Measurements from ENCODE around the gene PAFAH1B2. TPM values are rescaled to one million over a fixed set of nuclear protein-coding genes. Genes with fewer than 3 reads are reported as not detected.

The PAFAH1B2 gene
- total RNA-seq, 1 donor: 110 TPM

- H3K4me1 ChIP-seq (ENCODE audit: insufficient read depth, low read length): peaks cover 39% of the 10 kb centered on the region
- H3K4me3 ChIP-seq (ENCODE audit: low read length): peak overlapping the region; percentile 72
- no peaks in the 10 kb centered on the region for H3K27me3 ChIP-seq (ENCODE audit: insufficient read depth, low read length)
- no peaks in the 10 kb centered on the region for H3K9me3 ChIP-seq (ENCODE audit: low read depth, low read length)
These were observed 1.3 kb downstream of the PAFAH1B2 start for GRCh38 chr11:117145393-117145761.

GRCh38 chr11:117146521-117146920, 2.4 kb downstream of the PAFAH1B2 start:
- no peaks in the 10 kb centered on the region for H3K9me3 ChIP-seq (ENCODE audit: low read depth, low read length)
- H3K4me1 ChIP-seq (ENCODE audit: insufficient read depth, low read length): peaks cover 39% of the 10 kb centered on the region
- no peaks in the 10 kb centered on the region for H3K27me3 ChIP-seq (ENCODE audit: insufficient read depth, low read length)
- no peak overlapping the region for H3K4me3 ChIP-seq (ENCODE audit: low read length)

- H3K4me1 ChIP-seq (ENCODE audit: insufficient read depth, low read length): peaks cover 8% of the 10 kb centered on the region
- no peak overlapping the region for H3K4me3 ChIP-seq (ENCODE audit: low read length)
- no peaks in the 10 kb centered on the region for H3K9me3 ChIP-seq (ENCODE audit: low read depth, low read length)
- H3K27me3 ChIP-seq (ENCODE audit: insufficient read depth, low read length): no peaks in the 10 kb centered on the region
These were observed 8.0 kb downstream of the PAFAH1B2 start for GRCh38 chr11:117152066-117152465.

GRCh38 chr11:117154468-117154867, 10.4 kb downstream of the PAFAH1B2 start:
- no peaks in the 10 kb centered on the region for H3K27me3 ChIP-seq (ENCODE audit: insufficient read depth, low read length)
- H3K4me3 ChIP-seq (ENCODE audit: low read length): no peak overlapping the region
- H3K4me1 ChIP-seq (ENCODE audit: insufficient read depth, low read length): peaks cover 4% of the 10 kb centered on the region
- H3K9me3 ChIP-seq (ENCODE audit: low read depth, low read length): no peaks in the 10 kb centered on the region

- no peaks in the 10 kb centered on the region for H3K27me3 ChIP-seq (ENCODE audit: insufficient read depth, low read length)
- no peaks in the 10 kb centered on the region for H3K4me1 ChIP-seq (ENCODE audit: insufficient read depth, low read length)
- H3K4me3 ChIP-seq (ENCODE audit: low read length): no peak overlapping the region
- no peaks in the 10 kb centered on the region for H3K9me3 ChIP-seq (ENCODE audit: low read depth, low read length)
These were observed 13.4 kb downstream of the PAFAH1B2 start for GRCh38 chr11:117157507-117157906.

- no peaks in the 10 kb centered on the region for H3K4me1 ChIP-seq (ENCODE audit: insufficient read depth, low read length)
- H3K4me3 ChIP-seq (ENCODE audit: low read length): no peak overlapping the region
- H3K9me3 ChIP-seq (ENCODE audit: low read depth, low read length): no peaks in the 10 kb centered on the region
- no peaks in the 10 kb centered on the region for H3K27me3 ChIP-seq (ENCODE audit: insufficient read depth, low read length)
These were observed 15.8 kb downstream of the PAFAH1B2 start for GRCh38 chr11:117159892-117160291.

GRCh38 chr11:117160826-117161225, 16.7 kb downstream of the PAFAH1B2 start:
- no peaks in the 10 kb centered on the region for H3K27me3 ChIP-seq (ENCODE audit: insufficient read depth, low read length)
- no peaks in the 10 kb centered on the region for H3K9me3 ChIP-seq (ENCODE audit: low read depth, low read length)
- no peak overlapping the region for H3K4me3 ChIP-seq (ENCODE audit: low read length)
- no peaks in the 10 kb centered on the region for H3K4me1 ChIP-seq (ENCODE audit: insufficient read depth, low read length)

GRCh38 chr11:117166491-117166890, 22.4 kb downstream of the PAFAH1B2 start:
- Histone ChIP-seq H3K9me3 (ENCODE audit: low read depth, low read length) (no peaks in the 10 kb centered on the region), H3K4me3 (ENCODE audit: low read length) (no peak overlapping the region), H3K27me3 (ENCODE audit: insufficient read depth, low read length) (no peaks in the 10 kb centered on the region), H3K4me1 (ENCODE audit: insufficient read depth, low read length) (no peaks in the 10 kb centered on the region)

- H3K9me3 ChIP-seq (ENCODE audit: low read depth, low read length): no peaks in the 10 kb centered on the region
- H3K27me3 ChIP-seq (ENCODE audit: insufficient read depth, low read length): no peaks in the 10 kb centered on the region
- no peak overlapping the region for H3K4me3 ChIP-seq (ENCODE audit: low read length)
- no peaks in the 10 kb centered on the region for H3K4me1 ChIP-seq (ENCODE audit: insufficient read depth, low read length)
These were observed 25.6 kb downstream of the PAFAH1B2 start for GRCh38 chr11:117169736-117170135.

- Histone ChIP-seq H3K4me1 (ENCODE audit: insufficient read depth, low read length) (no peaks in the 10 kb centered on the region), H3K4me3 (ENCODE audit: low read length) (no peak overlapping the region), H3K9me3 (ENCODE audit: low read depth, low read length) (no peaks in the 10 kb centered on the region), H3K27me3 (ENCODE audit: insufficient read depth, low read length) (no peaks in the 10 kb centered on the region)
These were observed 26.1 kb downstream of the PAFAH1B2 start for GRCh38 chr11:117170210-117170609.

- H3K4me1 ChIP-seq (ENCODE audit: insufficient read depth, low read length): no peaks in the 10 kb centered on the region
- H3K9me3 ChIP-seq (ENCODE audit: low read depth, low read length): no peaks in the 10 kb centered on the region
- H3K4me3 ChIP-seq (ENCODE audit: low read length): no peak overlapping the region
- no peaks in the 10 kb centered on the region for H3K27me3 ChIP-seq (ENCODE audit: insufficient read depth, low read length)
These were observed 26.9 kb downstream of the PAFAH1B2 start for GRCh38 chr11:117171007-117171403.

- Histone ChIP-seq H3K27me3 (ENCODE audit: insufficient read depth, low read length) (no peaks in the 10 kb centered on the region), H3K4me3 (ENCODE audit: low read length) (no peak overlapping the region), H3K9me3 (ENCODE audit: low read depth, low read length) (no peaks in the 10 kb centered on the region), H3K4me1 (ENCODE audit: insufficient read depth, low read length) (no peaks in the 10 kb centered on the region)
These were observed 27.4 kb downstream of the PAFAH1B2 start for GRCh38 chr11:117171404-117172061.

- no peak overlapping the region for H3K4me3 ChIP-seq (ENCODE audit: low read length)
- H3K9me3 ChIP-seq (ENCODE audit: low read depth, low read length): no peaks in the 10 kb centered on the region
- H3K27me3 ChIP-seq (ENCODE audit: insufficient read depth, low read length): no peaks in the 10 kb centered on the region
- peaks cover 2% of the 10 kb centered on the region for H3K4me1 ChIP-seq (ENCODE audit: insufficient read depth, low read length)
These were observed 28.8 kb downstream of the PAFAH1B2 start for GRCh38 chr11:117172724-117173421.

- no peak overlapping the region for H3K4me3 ChIP-seq (ENCODE audit: low read length)
- no peaks in the 10 kb centered on the region for H3K27me3 ChIP-seq (ENCODE audit: insufficient read depth, low read length)
- peaks cover 17% of the 10 kb centered on the region for H3K4me1 ChIP-seq (ENCODE audit: insufficient read depth, low read length)
- no peaks in the 10 kb centered on the region for H3K9me3 ChIP-seq (ENCODE audit: low read depth, low read length)
These were observed 31.0 kb downstream of the PAFAH1B2 start for GRCh38 chr11:117175104-117175503.

GRCh38 chr11:117175781-117176180, 31.7 kb downstream of the PAFAH1B2 start:
- Histone ChIP-seq H3K4me3 (ENCODE audit: low read length) (no peak overlapping the region), H3K9me3 (ENCODE audit: low read depth, low read length) (no peaks in the 10 kb centered on the region), H3K4me1 (ENCODE audit: insufficient read depth, low read length) (peaks cover 23% of the 10 kb centered on the region), H3K27me3 (ENCODE audit: insufficient read depth, low read length) (no peaks in the 10 kb centered on the region)

GRCh38 chr11:117176186-117176585, 32.1 kb downstream of the PAFAH1B2 start:
- Histone ChIP-seq H3K4me3 (ENCODE audit: low read length) (no peak overlapping the region), H3K9me3 (ENCODE audit: low read depth, low read length) (no peaks in the 10 kb centered on the region), H3K27me3 (ENCODE audit: insufficient read depth, low read length) (no peaks in the 10 kb centered on the region), H3K4me1 (ENCODE audit: insufficient read depth, low read length) (peaks cover 27% of the 10 kb centered on the region)

Data from mononuclear cell (primary cell).